Skeletal muscle tissue (tissue), 4 donors: ENCODE measurements around the gene JAZF1. TPM values are rescaled to one million over a fixed set of nuclear protein-coding genes. Genes with fewer than 3 reads are reported as not detected.
"Not testable (repeated sequence)": the region's sequence is repeated elsewhere in the genome, so short reads cannot be mapped to it uniquely, and the experiment has no call there.

Source experiments
- H3K27ac ChIP-seq: one replicate; pipeline ENCODE4 v1.7.0; 2013; ENCODE audit warnings: mild to moderate bottlenecking, low read depth, low read length, inconsistent platforms
- H3K27me3 ChIP-seq, 3 donors: one replicate each; pipeline ENCODE4 v1.7.0; 2013; ENCODE audit warnings: low read length in 3 of 3; ENCODE audit not compliant: control insufficient read depth in 3 of 3, insufficient read depth in 3 of 3
- H3K36me3 ChIP-seq, 3 donors: one replicate each; pipeline ENCODE4 v1.7.0; 2013; ENCODE audit warnings: low read length in 3 of 3; ENCODE audit not compliant: control insufficient read depth in 3 of 3, insufficient read depth in 3 of 3
- H3K4me1 ChIP-seq, 3 donors: one replicate each; pipeline ENCODE4 v1.7.0; 2013; ENCODE audit warnings: low read length in 3 of 3, mild to moderate bottlenecking in 3 of 3; ENCODE audit not compliant: control insufficient read depth in 3 of 3, insufficient read depth in 3 of 3
- H3K4me3 ChIP-seq, 3 donors: one replicate each; pipeline ENCODE4 v1.7.0; 2013; ENCODE audit warnings: low read length in 3 of 3
- H3K9ac ChIP-seq, 3 donors: one replicate each; pipeline ENCODE4 v1.7.0; 2013; ENCODE audit warnings: low read length in 3 of 3, mild to moderate bottlenecking in 3 of 3, moderate library complexity in 2 of 3, low read depth in 1 of 3
- H3K9me3 ChIP-seq, 3 donors: one replicate each; pipeline ENCODE4 v1.7.0; 2013; ENCODE audit warnings: low read length in 3 of 3; ENCODE audit not compliant: control insufficient read depth in 3 of 3
- total RNA-seq: library from RNA; depleted of rRNA; stranded (reverse); fragments of >200 nt; gene quantifications from one replicate; pipeline ENCODE4 v1.2.3, GENCODE V29; 2014
- donor health status: Osteomylitis.

The JAZF1 gene
- total RNA-seq, 1 donor from 2014 or later: 7.3 TPM

DNA sequence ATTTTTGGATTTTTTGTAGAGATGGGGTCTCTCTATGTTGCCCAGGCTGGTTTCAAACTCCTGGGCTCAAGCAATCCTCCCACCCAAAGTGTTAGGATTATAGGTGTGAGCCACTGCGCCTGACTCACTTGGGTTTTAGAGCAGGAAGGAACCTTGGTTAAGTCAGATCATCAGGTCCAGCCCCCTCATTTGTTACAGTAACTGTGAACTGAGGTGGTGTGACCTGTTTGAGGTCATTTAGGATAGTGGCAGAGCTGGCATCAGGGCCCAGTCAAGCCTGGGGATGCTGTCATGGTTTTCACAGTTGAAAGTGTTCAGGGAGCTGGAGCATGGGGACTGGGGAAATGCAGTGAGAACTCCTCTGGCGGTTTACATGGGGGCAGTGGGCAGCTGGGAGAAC is 281.0 kb downstream of the JAZF1 start:
- no peaks in the 10 kb centered on the region for H3K27me3 ChIP-seq
- H3K27ac ChIP-seq: no peak overlapping the region
- peaks cover 3 to 10% (median 5%) of the 10 kb centered on the region in 3 donors for H3K4me1 ChIP-seq
- no peaks in the 10 kb centered on the region for H3K9me3 ChIP-seq
- no peak overlapping the region for H3K9ac ChIP-seq
- H3K4me3 ChIP-seq: no peak overlapping the region
- H3K36me3 ChIP-seq: no peaks in the 10 kb centered on the region

DNA sequence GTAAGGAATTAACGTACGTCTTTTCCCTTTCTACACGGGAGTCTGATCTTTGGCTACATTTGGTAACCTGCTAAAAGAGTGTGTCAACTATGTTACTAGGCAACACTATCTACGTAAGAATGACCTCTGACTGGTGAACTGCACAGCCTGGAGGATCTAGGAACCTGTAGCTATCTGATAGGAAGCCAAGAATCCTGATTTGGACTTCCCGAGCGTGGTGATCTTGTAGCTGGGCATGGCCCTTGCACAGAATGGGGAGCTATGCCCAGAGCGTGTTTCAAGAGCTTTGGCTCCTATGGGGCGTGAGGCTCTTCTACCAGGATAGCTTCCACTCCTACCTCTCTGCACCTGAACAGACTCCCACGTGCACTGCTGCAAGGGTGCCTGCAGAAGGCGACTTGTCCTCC is 283.2 kb downstream of the JAZF1 start:
- H3K9ac ChIP-seq: no peak overlapping the region
- H3K4me3 ChIP-seq: no peak overlapping the region
- no peak overlapping the region for H3K27ac ChIP-seq
- no peaks in the 10 kb centered on the region for H3K36me3 ChIP-seq
- peaks cover 3 to 10% (median 5%) of the 10 kb centered on the region in 3 donors for H3K4me1 ChIP-seq
- H3K27me3 ChIP-seq: no peaks in the 10 kb centered on the region
- H3K9me3 ChIP-seq: no peaks in the 10 kb centered on the region

DNA sequence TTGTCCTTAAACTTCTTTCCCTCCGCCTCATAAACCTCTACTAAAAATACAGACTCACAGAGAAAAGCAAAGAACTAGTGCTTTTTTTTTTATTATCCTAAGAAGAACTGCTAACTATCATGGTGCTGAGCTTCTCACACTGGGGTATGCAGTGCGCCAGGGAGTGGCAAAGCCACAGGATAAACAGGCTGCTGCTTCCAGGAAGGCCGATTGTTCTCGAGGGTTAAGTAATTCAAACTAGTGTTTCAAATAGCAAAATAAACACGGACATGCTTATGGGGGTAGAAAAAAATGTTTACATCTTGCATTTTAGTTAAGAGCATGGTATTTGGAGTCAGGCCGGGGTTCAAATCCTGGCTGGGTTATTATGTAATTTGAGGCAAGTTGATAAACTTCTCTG is 283.6 kb downstream of the JAZF1 start:
- H3K36me3 ChIP-seq: no peaks in the 10 kb centered on the region
- H3K4me1 ChIP-seq: peaks cover 3 to 10% (median 5%) of the 10 kb centered on the region in 3 donors
- H3K9me3 ChIP-seq: no peaks in the 10 kb centered on the region
- no peak overlapping the region for H3K4me3 ChIP-seq
- H3K9ac ChIP-seq: no peak overlapping the region
- H3K27ac ChIP-seq: no peak overlapping the region
- H3K27me3 ChIP-seq: no peaks in the 10 kb centered on the region

DNA sequence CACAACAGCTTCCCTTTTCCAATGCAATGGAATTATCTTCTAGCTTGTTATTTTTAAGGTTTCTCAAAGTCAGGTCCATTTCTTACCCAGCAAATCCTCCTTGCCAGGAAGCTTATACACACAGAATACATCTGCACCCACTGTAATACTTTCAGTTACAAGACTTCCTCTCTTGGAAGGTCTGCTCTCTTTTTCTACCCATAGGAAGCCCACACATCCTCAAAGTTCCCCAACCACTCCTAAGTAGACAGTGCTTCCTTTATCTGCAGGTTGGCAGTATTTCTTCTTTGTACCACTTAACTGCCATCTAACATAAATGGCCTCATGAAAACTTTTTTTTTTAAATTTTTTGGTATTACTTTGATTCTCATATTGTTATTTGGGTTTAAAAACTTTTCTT is 285.0 kb downstream of the JAZF1 start:
- H3K27ac ChIP-seq: no peak overlapping the region
- H3K4me3 ChIP-seq: no peak overlapping the region
- H3K9ac ChIP-seq: no peak overlapping the region
- H3K36me3 ChIP-seq: no peaks in the 10 kb centered on the region
- H3K4me1 ChIP-seq: peaks cover 0 to 4% (median 0%) of the 10 kb centered on the region in 3 donors
- H3K9me3 ChIP-seq: no peaks in the 10 kb centered on the region
- H3K27me3 ChIP-seq: no peaks in the 10 kb centered on the region

DNA sequence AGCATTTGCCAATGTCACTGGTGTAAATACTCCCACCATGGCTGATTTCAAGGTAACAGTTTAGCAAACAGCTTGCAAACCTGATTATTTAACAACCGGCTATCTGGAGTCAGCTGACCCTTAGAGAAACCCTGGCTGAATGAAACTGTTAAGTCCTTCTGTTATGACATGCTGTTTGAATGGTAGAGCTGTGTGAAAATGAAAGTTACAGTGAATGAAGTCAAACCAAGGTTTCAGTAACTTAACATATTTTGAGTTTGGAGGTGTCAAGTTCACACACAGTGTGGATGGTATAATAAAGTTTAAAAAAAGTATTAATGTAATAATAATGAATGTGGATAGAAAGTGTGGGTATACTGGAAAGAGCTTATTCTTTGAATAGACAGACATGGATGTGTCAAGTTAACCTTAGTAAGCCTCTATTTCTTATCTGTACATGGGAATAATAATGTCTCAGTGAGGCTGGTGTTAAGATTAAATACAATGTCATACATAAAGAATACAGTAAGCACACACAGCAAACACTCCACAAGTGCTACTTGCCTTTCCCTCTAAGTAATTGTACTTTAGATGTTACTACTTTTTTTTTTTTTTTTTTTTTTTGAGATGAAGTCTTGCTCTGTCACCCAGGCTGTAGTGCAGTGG is 290.3 kb downstream of the JAZF1 start:
- no peaks in the 10 kb centered on the region for H3K4me1 ChIP-seq
- no peak overlapping the region for H3K4me3 ChIP-seq
- no peak overlapping the region for H3K9ac ChIP-seq
- H3K9me3 ChIP-seq: no peaks in the 10 kb centered on the region
- no peaks in the 10 kb centered on the region for H3K27me3 ChIP-seq
- H3K36me3 ChIP-seq: no peaks in the 10 kb centered on the region
- H3K27ac ChIP-seq: no peak overlapping the region

DNA sequence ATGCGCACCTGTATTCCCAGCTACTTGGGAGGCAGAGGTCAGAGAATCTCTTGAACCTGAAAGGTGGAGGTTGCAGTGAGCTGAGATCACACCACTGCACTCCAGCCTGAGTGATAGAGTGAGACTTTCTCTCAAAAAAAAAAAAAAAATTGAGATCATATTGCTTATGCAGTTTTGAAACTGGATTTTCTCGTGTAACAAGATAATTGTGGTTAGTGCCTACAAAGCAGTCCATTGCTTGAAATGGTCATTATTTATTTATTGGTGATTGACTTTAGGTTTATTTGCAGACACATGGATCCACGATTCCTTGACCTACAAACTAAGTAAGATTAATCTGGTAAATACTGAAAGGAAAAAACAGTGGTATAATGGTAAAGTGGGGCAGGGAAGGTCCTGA is 290.8 kb downstream of the JAZF1 start:
- H3K36me3 ChIP-seq: no peaks in the 10 kb centered on the region
- H3K27me3 ChIP-seq: no peaks in the 10 kb centered on the region
- H3K27ac ChIP-seq: no peak overlapping the region

DNA sequence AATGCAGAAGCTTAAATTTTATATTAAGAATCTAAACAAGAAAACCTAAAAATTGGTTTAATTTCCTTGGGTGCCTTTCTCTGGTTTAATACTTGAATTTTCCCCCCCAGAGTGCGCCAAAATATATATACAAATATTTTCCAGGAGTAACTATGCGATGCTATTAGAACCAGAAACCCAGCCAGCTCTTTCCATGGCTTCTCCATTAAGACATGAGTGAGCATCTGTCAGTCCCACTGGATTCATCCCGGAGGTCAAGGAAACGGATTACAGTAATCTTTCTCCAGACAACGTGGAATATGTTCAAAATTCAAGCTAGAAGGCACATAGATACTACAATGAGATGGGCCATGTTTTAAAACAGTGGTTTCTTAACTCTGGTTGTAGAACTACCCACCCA is 291.9 kb downstream of the JAZF1 start:
- H3K27ac ChIP-seq: no peak overlapping the region
- no peaks in the 10 kb centered on the region for H3K27me3 ChIP-seq
- no peaks in the 10 kb centered on the region for H3K9me3 ChIP-seq
- H3K4me3 ChIP-seq: no peak overlapping the region
- H3K36me3 ChIP-seq: no peaks in the 10 kb centered on the region
- no peaks in the 10 kb centered on the region for H3K4me1 ChIP-seq
- H3K9ac ChIP-seq: no peak overlapping the region

More for the DNA sequence above, 290.8 kb downstream of the JAZF1 start:
- H3K4me1 ChIP-seq: no peaks in the 10 kb centered on the region
- H3K9me3 ChIP-seq: no peaks in the 10 kb centered on the region
- H3K9ac ChIP-seq: no peak overlapping the region
- H3K4me3 ChIP-seq: no peak overlapping the region

DNA sequence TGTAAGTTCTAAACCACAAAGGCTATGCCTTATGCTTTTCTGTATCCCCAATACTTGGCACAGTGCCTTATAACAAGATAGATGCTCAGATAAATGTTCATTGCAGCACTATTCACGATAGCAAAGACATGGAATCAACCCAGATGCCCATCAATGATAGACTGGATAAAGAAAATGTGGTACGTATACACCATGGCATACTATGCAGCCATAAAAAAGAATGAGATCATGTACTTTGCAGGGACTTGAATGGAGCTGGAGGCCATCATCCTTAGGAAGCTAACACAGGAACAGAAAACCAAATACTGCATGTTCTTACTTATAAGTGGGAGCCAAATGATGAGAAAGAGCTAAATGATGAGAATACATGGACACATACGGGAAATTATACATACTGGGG is 293.9 kb downstream of the JAZF1 start:
- not testable (repeated sequence) for H3K4me1 ChIP-seq, H3K36me3 ChIP-seq, H3K27ac ChIP-seq, H3K9ac ChIP-seq, H3K4me3 ChIP-seq, H3K27me3 ChIP-seq, H3K9me3 ChIP-seq

DNA sequence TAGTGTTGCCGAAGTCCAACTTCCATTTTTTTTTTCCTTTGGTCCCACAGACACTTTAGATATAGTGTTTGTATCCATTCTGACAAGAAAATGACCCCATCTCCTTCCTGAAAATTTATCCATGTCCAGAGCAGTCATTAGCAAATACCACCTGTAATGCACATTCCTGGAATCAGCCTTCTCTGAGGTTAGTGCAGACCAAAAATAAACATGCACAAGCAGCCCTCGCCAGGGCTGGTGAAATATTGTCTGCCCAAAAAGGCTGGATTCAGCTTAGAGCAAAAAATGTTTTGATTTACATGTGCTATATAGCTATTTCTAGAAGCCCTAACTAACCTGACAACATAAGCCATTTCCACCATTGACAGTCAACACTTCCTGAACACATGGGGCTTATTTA is 294.9 kb downstream of the JAZF1 start:
- Histone ChIP-seq H3K27ac (no peak overlapping the region), H3K36me3 (no peaks in the 10 kb centered on the region), H3K4me1 (no peaks in the 10 kb centered on the region), H3K9me3 (no peaks in the 10 kb centered on the region), H3K4me3 (no peak overlapping the region), H3K9ac (no peak overlapping the region), H3K27me3 (no peaks in the 10 kb centered on the region)

DNA sequence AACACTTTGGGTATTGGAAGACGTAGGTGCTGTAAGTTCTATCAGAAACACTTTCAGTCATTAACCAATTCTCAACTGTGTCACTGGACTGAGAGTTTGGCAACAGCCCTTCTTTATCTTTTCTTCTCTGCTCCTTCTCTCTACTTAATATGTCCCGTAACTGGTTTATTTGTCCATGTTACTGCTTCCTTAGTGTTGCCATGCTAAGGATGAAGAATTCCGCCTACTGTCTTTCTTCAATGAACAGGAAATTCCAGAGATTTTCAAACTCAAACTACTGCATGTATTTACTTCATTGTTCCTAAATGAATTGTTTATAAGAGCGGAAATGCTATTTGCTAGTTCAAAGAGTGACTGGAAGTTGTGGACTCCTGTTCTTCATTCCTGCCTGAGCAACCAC is 296.9 kb downstream of the JAZF1 start:
- H3K4me3 ChIP-seq: no peak overlapping the region
- H3K27me3 ChIP-seq: no peaks in the 10 kb centered on the region
- no peaks in the 10 kb centered on the region for H3K4me1 ChIP-seq
- no peaks in the 10 kb centered on the region for H3K36me3 ChIP-seq
- no peaks in the 10 kb centered on the region for H3K9me3 ChIP-seq
- no peak overlapping the region for H3K27ac ChIP-seq
- H3K9ac ChIP-seq: no peak overlapping the region
